Liver (tissue), 9 donors: ENCODE measurements around the gene COL1A2. TPM values are rescaled to one million over a fixed set of nuclear protein-coding genes. Genes with fewer than 3 reads are reported as not detected.
A peak's percentile ranks its signal among the peaks of the same experiment; 100 is the strongest.

Experiments
- DNase-seq: peaks from one replicate; pipeline ENCODE4 v3.0.0-alpha.2; 2017; ENCODE audit warnings: low spot score
- H3K27ac ChIP-seq, 2 donors: one replicate each; pipeline ENCODE4 v1.7.0; 2013; ENCODE audit warnings: inconsistent platforms in 2 of 2, low read length in 2 of 2, control low read depth in 1 of 2, low read depth in 1 of 2, mild to moderate bottlenecking in 1 of 2
- H3K27me3 ChIP-seq, 4 donors: one replicate each; pipeline versions ENCODE4 v1.6.1 to v1.7.0; 2013; ENCODE audit warnings: low read length in 3 of 4, inconsistent platforms in 1 of 4, mild to moderate bottlenecking in 1 of 4, moderate library complexity in 1 of 4; ENCODE audit not compliant: control insufficient read depth in 4 of 4, insufficient read depth in 4 of 4
- H3K36me3 ChIP-seq, 4 donors: one replicate each; pipeline versions ENCODE4 v1.6.1 to v1.7.0; 2013; ENCODE audit warnings: low read length in 3 of 4, mild to moderate bottlenecking in 3 of 4, low read depth in 1 of 4, moderate library complexity in 1 of 4; ENCODE audit not compliant: control insufficient read depth in 4 of 4, insufficient read depth in 3 of 4
- H3K4me1 ChIP-seq, 4 donors: one replicate each; pipeline versions ENCODE4 v1.6.1 to v1.7.0; 2013; ENCODE audit warnings: low read length in 3 of 4, mild to moderate bottlenecking in 3 of 4, moderate library complexity in 1 of 4; ENCODE audit not compliant: control insufficient read depth in 4 of 4, insufficient read depth in 4 of 4
- H3K4me3 ChIP-seq, 3 donors: one replicate each; pipeline versions ENCODE4 v1.6.1 to v1.7.0; 2013; ENCODE audit warnings: low read length in 3 of 3, control low read depth in 1 of 3, low read depth in 1 of 3, mild to moderate bottlenecking in 1 of 3
- H3K9ac ChIP-seq, 2 donors: one replicate each; pipeline ENCODE4 v1.7.0; 2013; ENCODE audit warnings: low read length in 2 of 2, mild to moderate bottlenecking in 2 of 2, moderate library complexity in 2 of 2, control low read depth in 1 of 2, low read depth in 1 of 2
- H3K9me3 ChIP-seq, 4 donors: one replicate each; pipeline versions ENCODE4 v1.6.1 to v1.7.0; 2013; ENCODE audit warnings: low read length in 3 of 4; ENCODE audit not compliant: control insufficient read depth in 4 of 4
- ATF3 ChIP-seq: IDR thresholded peaks from 2 replicates; pipeline ENCODE4 v1.6.1; 2016; ENCODE audit warnings: antibody characterized with exemption
- EGR1 ChIP-seq, 2 donors: IDR thresholded peaks; 2 replicates each; pipeline ENCODE4 v1.6.1; 2016 to 2018; ENCODE audit warnings: antibody characterized with exemption in 2 of 2, low read depth in 2 of 2
- FOXA1 ChIP-seq: IDR thresholded peaks from 2 replicates; pipeline ENCODE4 v1.6.1; 2016; ENCODE audit warnings: antibody characterized with exemption
- FOXA2 ChIP-seq: IDR thresholded peaks from 2 replicates; pipeline ENCODE4 v1.6.1; 2016; ENCODE audit warnings: antibody characterized with exemption
- GABPA ChIP-seq, 2 donors: IDR thresholded peaks in 1 of 2; conservative IDR thresholded peaks in 1 of 2; 2 replicates each; pipeline ENCODE4 v1.6.1; 2016; ENCODE audit warnings: antibody characterized with exemption in 2 of 2, mild to moderate bottlenecking in 1 of 2, moderate library complexity in 1 of 2
- HNF4A ChIP-seq, 2 donors: conservative IDR thresholded peaks; 2 replicates each; pipeline ENCODE4 v1.6.1; 2016; ENCODE audit warnings: antibody characterized with exemption in 2 of 2, mild to moderate bottlenecking in 2 of 2
- HNF4G ChIP-seq: IDR thresholded peaks from 2 replicates; pipeline ENCODE4 v1.6.1; 2016; ENCODE audit warnings: antibody characterized with exemption
- MAX ChIP-seq: IDR thresholded peaks from 2 replicates; pipeline ENCODE4 v1.6.1; 2016; ENCODE audit warnings: antibody characterized with exemption
- NR2F2 ChIP-seq: IDR thresholded peaks from 2 replicates; pipeline ENCODE4 v1.6.1; 2016; ENCODE audit warnings: antibody characterized with exemption
- RAD21 ChIP-seq, 2 donors: IDR thresholded peaks; 2 replicates each; pipeline ENCODE4 v1.6.1; 2016; ENCODE audit warnings: antibody characterized with exemption in 2 of 2, mild to moderate bottlenecking in 2 of 2
- SP1 ChIP-seq: IDR thresholded peaks from 2 replicates; pipeline ENCODE4 v1.6.1; 2018; ENCODE audit warnings: antibody characterized with exemption, mild to moderate bottlenecking
- TAF1 ChIP-seq: conservative IDR thresholded peaks from 2 replicates; pipeline ENCODE4 v1.6.1; 2016; ENCODE audit warnings: antibody characterized with exemption, mild to moderate bottlenecking
- YY1 ChIP-seq: IDR thresholded peaks from 2 replicates; pipeline ENCODE4 v1.6.1; 2016; ENCODE audit warnings: antibody characterized with exemption, mild to moderate bottlenecking
- ZBTB33 ChIP-seq: IDR thresholded peaks from 2 replicates; pipeline ENCODE4 v1.6.1; 2016; ENCODE audit warnings: antibody characterized with exemption
- WGBS: extraction: QIAGEN DNeasy Blood & Tissue Kit; methylation state at CpG from one replicate; pipeline ENCODE4 v1.1.7; 2013; 5-methylcytosine and 5-hydroxymethylcytosine counted together
- polyA plus RNA-seq, 2 donors: library from polyadenylated mRNA; stranded (reverse) in 1 of 2; unstranded in 1 of 2; fragments of 200-250 nt in 1 of 2; fragments of >200 nt in 1 of 2; fragmentation: Nextera tagmentation in 1 of 2; extraction: Ambion mirVana in 1 of 2; gene quantifications; one replicate each; pipeline versions ENCODE4 v1.2.1 to v1.2.3, GENCODE V29; 2013 to 2015
- total RNA-seq, 2 donors: library from RNA; depleted of rRNA; stranded (reverse); fragments of >200 nt; gene quantifications; one replicate each; pipeline ENCODE4 v1.2.3, GENCODE V29; 2014
- donor health status: healthy.
- donor health status: healthy.
- donor health status: healthy.
- donor health status: healthy.
- donor health status: healthy.

COL1A2 gene
- total and polyA plus RNA-seq, 4 donors: 11.5 to 86.2 (median 42.0) TPM

- Histone ChIP-seq H3K4me3 (no peak overlapping the region), H3K9me3 (no peaks in the 10 kb centered on the region), H3K27me3 (peaks cover 0 to 2% (median under 1%) of the 10 kb centered on the region in 4 donors), H3K9ac (no peak overlapping the region), H3K27ac (peak overlapping the region; percentile 50 to 63), H3K4me1 (no peaks in the 10 kb centered on the region), H3K36me3 (no peaks in the 10 kb centered on the region)
- TF ChIP-seq ATF3: no peak
- TF ChIP-seq FOXA1: no peak
- TF ChIP-seq GABPA (IDR thresholded peaks at IDR 0.05 in 1 of 2, conservative IDR thresholded peaks at IDR 0.05 in 1 of 2): no peak
- no peak for TF ChIP-seq MAX
- TF ChIP-seq FOXA2: no peak
- no peak for DNase-seq
- 56% methylated on average over 2 of the region's 2 CpGs for WGBS
Observed at GRCh38 chr7:94375691-94376090, 19.0 kb upstream of the COL1A2 start.

- Histone ChIP-seq H3K9me3 (no peaks in the 10 kb centered on the region), H3K27me3 (peaks cover 0 to 3% (median 1%) of the 10 kb centered on the region in 4 donors), H3K4me3 (no peak overlapping the region), H3K36me3 (no peaks in the 10 kb centered on the region), H3K27ac (no peak overlapping the region), H3K4me1 (no peaks in the 10 kb centered on the region), H3K9ac (no peak overlapping the region)
- 90% methylated on average over 1 of the region's 1 CpG for WGBS
- no peak for DNase-seq
- TF ChIP-seq MAX: no peak
- no peak for TF ChIP-seq FOXA2
- TF ChIP-seq GABPA (IDR thresholded peaks at IDR 0.05 in 1 of 2, conservative IDR thresholded peaks at IDR 0.05 in 1 of 2): no peak
- no peak for TF ChIP-seq ATF3
- no peak for TF ChIP-seq EGR1 (IDR thresholded peaks at IDR 0.05; ENCODE audit: low read depth in 2 of 2)
- TF ChIP-seq FOXA1: no peak
- no peak for TF ChIP-seq SP1
- TF ChIP-seq RAD21 (IDR thresholded peaks at IDR 0.05): no peak
- TF ChIP-seq TAF1: no peak
- no peak for TF ChIP-seq HNF4A (conservative IDR thresholded peaks at IDR 0.05)
- TF ChIP-seq ZBTB33: no peak
- TF ChIP-seq NR2F2: no peak
- TF ChIP-seq YY1: no peak
Observed at GRCh38 chr7:94376281-94376680, 18.4 kb upstream of the COL1A2 start.

DNA sequence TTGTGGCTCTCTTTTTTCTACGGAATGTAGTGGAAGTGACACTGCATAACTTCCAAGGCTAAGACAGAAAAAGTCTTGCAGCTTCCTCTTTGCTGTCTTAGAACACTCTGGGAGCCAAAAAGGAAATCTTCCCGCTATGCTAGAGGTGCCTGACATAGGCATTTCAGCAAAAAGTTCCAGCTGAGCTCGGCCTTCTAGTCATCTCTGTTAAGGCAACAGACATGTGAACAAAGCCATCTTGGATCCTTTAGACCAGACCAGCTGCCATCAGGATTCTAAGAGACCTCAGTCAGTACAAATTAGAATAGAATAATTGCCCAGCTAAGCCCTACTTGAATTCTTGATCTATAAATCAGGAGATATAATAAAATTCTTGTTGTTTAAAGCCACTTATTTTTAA lies 16.3 kb upstream of the COL1A2 start:
- DNase-seq: no peak
- H3K27me3 ChIP-seq: peaks cover 0 to 3% (median 0%) of the 10 kb centered on the region in 4 donors
- TF ChIP-seq YY1: no peak
- TF ChIP-seq FOXA2: no peak
- TF ChIP-seq ZBTB33: no peak
- TF ChIP-seq SP1: no peak
- TF ChIP-seq GABPA (IDR thresholded peaks at IDR 0.05 in 1 of 2, conservative IDR thresholded peaks at IDR 0.05 in 1 of 2): no peak
- no peak for TF ChIP-seq EGR1 (IDR thresholded peaks at IDR 0.05; ENCODE audit: low read depth in 2 of 2)
- TF ChIP-seq ATF3: no peak
- no peak for TF ChIP-seq HNF4G
- TF ChIP-seq RAD21 (IDR thresholded peaks at IDR 0.05): no peak
- TF ChIP-seq HNF4A (conservative IDR thresholded peaks at IDR 0.05): no peak
- TF ChIP-seq MAX: no peak
- H3K4me3 ChIP-seq: no peak overlapping the region
- H3K27ac ChIP-seq: no peak overlapping the region
- no peak overlapping the region for H3K9ac ChIP-seq
- H3K4me1 ChIP-seq: no peaks in the 10 kb centered on the region
- H3K36me3 ChIP-seq: no peaks in the 10 kb centered on the region
- 46% methylated on average over 3 of the region's 3 CpGs for WGBS
- no peaks in the 10 kb centered on the region for H3K9me3 ChIP-seq
